ENCODE data around the gene PUM1.

- no peak for TF ChIP-seq CTCF (IDR thresholded peaks at IDR 0.05)
- no peak for TF ChIP-seq POLR2A (IDR thresholded peaks at IDR 0.05)
Observed at GRCh38 chr1:30952098-30952497, 113.4 kb downstream of the PUM1 start.

Measured in adrenal gland (tissue), 5 donors.